A549 (cell line): ENCODE measurements around the gene ZNF578.
"Not testable (repeated sequence)": the region's sequence is repeated elsewhere in the genome, so short reads cannot be mapped to it uniquely, and the experiment has no call there.

ENCODE experiments used
- CBX2 ChIP-seq: fragments of 200-600 bp; sonication (generic); IDR thresholded peaks from 2 replicates; pipeline ENCODE4 v1.6.1; 2016; ENCODE audit warnings: low read depth, mild to moderate bottlenecking, borderline replicate concordance
- CTCF ChIP-seq: fragments of >200 bp; sonication (Bioruptor Twin); formaldehyde crosslinking; IDR thresholded peaks from 3 replicates; pipeline ENCODE4 v1.5.1; 2016
- FOXS1 ChIP-seq: fragments of 250-450 bp; sonication (Bioruptor Pico); IDR thresholded peaks from 2 replicates; pipeline ENCODE4 v1.5.0; 2020; ENCODE audit warnings: mild to moderate bottlenecking, moderate library complexity
- JUN ChIP-seq, 2 experiments: fragments of >200 bp; sonication (Bioruptor Twin); formaldehyde crosslinking; IDR thresholded peaks; 2 replicates in 1 of 2; 3 replicates in 1 of 2; pipeline ENCODE4 v1.6.1; 2016 to 2017
- NR3C1 ChIP-seq: fragments of >200 bp; sonication (Bioruptor Twin); formaldehyde crosslinking; IDR thresholded peaks from 3 replicates; pipeline ENCODE4 v1.6.1; 2017
- RAD21 ChIP-seq, 2 experiments: fragments of >200 bp in 1 of 2; sonication (Bioruptor Twin) in 1 of 2; formaldehyde crosslinking in 1 of 2; IDR thresholded peaks in 1 of 2; conservative IDR thresholded peaks in 1 of 2; 2 replicates in 1 of 2; 3 replicates in 1 of 2; pipeline ENCODE4 v1.6.1; 2012 to 2018; ENCODE audit warnings: inconsistent platforms in 1 of 2
- SREBF2 ChIP-seq: fragments of 450-650 bp; IDR thresholded peaks from 2 replicates; pipeline ENCODE4 v1.6.1; 2014; ENCODE audit warnings: mild to moderate bottlenecking, moderate library complexity
- TP53 ChIP-seq: fragments of 250-450 bp; sonication (Bioruptor Pico); IDR thresholded peaks from 2 replicates; pipeline ENCODE4 v1.5.0; 2021; ENCODE audit warnings: mild to moderate bottlenecking, moderate library complexity
- TF ChIP-seq, protein P1 (sequence below): fragments of 450-650 bp; IDR thresholded peaks from 2 replicates; pipeline ENCODE4 v1.6.1; 2014; ENCODE audit warnings: antibody characterized with exemption

DNA sequence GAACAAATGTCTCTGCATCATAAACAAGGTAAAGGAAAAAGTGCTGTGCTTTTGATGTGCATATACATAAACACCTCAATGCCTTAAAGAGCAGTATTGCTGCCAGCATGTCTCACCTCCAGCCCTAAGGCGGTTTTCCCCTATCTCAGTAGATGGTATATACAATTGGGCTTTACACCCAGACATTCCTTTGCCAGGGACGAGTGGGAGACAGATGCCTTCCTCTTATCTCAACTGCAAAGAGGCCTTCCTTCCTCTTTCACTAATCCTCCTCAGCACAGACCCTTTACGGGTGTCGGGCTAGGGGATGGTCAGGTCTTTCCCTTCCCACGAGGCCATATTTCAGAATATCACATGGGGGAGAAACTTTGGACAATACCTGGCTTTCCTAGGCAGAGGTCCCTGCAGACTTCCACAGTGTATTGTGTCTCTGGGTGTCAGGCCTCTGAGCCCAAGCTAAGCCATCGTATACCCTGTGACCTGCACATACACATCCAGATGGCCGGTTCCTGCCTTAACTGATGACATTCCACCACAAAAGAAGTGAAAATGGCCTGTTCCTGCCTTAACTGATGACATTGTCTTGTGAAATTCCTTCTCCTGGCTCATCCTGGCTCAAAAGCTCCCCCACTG lies 30.9 kb downstream of the ZNF578 start:
- not testable (repeated sequence) for TF ChIP-seq FOXS1 (CRISPR knock-in tag); RAD21 (conservative IDR thresholded peaks at IDR 0.05 in 1 of 2, IDR thresholded peaks at IDR 0.05 in 1 of 2); CTCF; TP53 (CRISPR knock-in tag); CBX2; JUN (IDR thresholded peaks at IDR 0.05); NR3C1; SREBF2
- TF ChIP-seq, protein P1, sequence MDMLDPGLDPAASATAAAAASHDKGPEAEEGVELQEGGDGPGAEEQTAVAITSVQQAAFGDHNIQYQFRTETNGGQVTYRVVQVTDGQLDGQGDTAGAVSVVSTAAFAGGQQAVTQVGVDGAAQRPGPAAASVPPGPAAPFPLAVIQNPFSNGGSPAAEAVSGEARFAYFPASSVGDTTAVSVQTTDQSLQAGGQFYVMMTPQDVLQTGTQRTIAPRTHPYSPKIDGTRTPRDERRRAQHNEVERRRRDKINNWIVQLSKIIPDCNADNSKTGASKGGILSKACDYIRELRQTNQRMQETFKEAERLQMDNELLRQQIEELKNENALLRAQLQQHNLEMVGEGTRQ = not testable (repeated sequence)
